ENCODE data around the gene DUSP28. TPM values are rescaled to one million over a fixed set of nuclear protein-coding genes. Genes with fewer than 3 reads are reported as not detected.

The DUSP28 gene
- total and polyA plus RNA-seq, 2 of the 13 experiments (the other 11 are each of a cell fraction or from before 2014, with no cell fraction given) = 5.2 to 8.6 TPM

DNA sequence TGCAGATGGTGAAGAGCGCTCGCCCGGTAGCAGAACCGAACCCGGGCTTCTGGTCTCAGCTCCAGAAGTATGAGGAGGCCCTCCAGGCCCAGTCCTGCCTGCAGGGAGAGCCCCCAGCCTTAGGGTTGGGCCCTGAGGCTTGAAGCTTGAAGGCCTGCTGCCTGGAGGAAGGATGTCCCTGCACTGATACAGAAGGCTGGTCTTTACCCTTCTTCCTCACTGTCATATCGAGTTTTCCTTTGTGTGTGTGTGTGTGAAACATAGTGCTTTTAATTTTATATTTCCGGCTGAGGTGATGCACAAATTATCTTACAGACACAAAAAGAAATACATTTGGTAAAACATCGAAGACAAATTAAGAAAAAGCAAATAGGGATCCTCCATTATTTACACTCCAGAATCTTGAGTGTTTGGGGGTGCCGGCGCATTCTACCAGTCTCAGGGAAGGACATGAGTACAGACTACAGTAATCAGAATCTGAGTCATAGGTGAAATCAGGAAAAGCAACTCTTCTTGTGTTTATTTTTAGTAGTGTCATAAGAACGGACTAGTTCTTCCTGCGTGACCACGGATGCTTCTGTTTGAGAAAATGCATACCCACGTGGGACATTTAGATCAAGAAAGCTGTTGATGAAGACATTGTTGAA lies 1.3 kb downstream of the DUSP28 start (continued):
- 0 out of 2 replicates have a peak, but pooled peaks have one; percentile 30 for TF ChIP-seq IRX3 (CRISPR knock-in tag; IDR thresholded peaks at IDR 0.05; ENCODE audit: borderline replicate concordance, low read depth)
- TF ChIP-seq XBP1 (CRISPR knock-in tag; IDR thresholded peaks at IDR 0.05) = 0 out of 2 replicates have a peak, but pooled peaks have one; percentile 44
- TF ChIP-seq TEAD3 (CRISPR knock-in tag; optimal IDR thresholded peaks at IDR 0.05; ENCODE audit: borderline replicate concordance) = peak; percentile 3
- no peak for TF ChIP-seq MAF1 (CRISPR knock-in tag; IDR thresholded peaks at IDR 0.05; ENCODE audit: borderline replicate concordance)
- TF ChIP-seq, protein P1, sequence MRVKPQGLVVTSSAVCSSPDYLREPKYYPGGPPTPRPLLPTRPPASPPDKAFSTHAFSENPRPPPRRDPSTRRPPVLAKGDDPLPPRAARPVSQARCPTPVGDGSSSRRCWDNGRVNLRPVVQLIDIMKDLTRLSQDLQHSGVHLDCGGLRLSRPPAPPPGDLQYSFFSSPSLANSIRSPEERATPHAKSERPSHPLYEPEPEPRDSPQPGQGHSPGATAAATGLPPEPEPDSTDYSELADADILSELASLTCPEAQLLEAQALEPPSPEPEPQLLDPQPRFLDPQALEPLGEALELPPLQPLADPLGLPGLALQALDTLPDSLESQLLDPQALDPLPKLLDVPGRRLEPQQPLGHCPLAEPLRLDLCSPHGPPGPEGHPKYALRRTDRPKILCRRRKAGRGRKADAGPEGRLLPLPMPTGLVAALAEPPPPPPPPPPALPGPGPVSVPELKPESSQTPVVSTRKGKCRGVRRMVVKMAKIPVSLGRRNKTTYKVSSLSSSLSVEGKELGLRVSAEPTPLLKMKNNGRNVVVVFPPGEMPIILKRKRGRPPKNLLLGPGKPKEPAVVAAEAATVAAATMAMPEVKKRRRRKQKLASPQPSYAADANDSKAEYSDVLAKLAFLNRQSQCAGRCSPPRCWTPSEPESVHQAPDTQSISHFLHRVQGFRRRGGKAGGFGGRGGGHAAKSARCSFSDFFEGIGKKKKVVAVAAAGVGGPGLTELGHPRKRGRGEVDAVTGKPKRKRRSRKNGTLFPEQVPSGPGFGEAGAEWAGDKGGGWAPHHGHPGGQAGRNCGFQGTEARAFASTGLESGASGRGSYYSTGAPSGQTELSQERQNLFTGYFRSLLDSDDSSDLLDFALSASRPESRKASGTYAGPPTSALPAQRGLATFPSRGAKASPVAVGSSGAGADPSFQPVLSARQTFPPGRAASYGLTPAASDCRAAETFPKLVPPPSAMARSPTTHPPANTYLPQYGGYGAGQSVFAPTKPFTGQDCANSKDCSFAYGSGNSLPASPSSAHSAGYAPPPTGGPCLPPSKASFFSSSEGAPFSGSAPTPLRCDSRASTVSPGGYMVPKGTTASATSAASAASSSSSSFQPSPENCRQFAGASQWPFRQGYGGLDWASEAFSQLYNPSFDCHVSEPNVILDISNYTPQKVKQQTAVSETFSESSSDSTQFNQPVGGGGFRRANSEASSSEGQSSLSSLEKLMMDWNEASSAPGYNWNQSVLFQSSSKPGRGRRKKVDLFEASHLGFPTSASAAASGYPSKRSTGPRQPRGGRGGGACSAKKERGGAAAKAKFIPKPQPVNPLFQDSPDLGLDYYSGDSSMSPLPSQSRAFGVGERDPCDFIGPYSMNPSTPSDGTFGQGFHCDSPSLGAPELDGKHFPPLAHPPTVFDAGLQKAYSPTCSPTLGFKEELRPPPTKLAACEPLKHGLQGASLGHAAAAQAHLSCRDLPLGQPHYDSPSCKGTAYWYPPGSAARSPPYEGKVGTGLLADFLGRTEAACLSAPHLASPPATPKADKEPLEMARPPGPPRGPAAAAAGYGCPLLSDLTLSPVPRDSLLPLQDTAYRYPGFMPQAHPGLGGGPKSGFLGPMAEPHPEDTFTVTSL (CRISPR knock-in tag; IDR thresholded peaks at IDR 0.05; ENCODE audit: borderline replicate concordance) = no peak
- TF ChIP-seq, protein P2, sequence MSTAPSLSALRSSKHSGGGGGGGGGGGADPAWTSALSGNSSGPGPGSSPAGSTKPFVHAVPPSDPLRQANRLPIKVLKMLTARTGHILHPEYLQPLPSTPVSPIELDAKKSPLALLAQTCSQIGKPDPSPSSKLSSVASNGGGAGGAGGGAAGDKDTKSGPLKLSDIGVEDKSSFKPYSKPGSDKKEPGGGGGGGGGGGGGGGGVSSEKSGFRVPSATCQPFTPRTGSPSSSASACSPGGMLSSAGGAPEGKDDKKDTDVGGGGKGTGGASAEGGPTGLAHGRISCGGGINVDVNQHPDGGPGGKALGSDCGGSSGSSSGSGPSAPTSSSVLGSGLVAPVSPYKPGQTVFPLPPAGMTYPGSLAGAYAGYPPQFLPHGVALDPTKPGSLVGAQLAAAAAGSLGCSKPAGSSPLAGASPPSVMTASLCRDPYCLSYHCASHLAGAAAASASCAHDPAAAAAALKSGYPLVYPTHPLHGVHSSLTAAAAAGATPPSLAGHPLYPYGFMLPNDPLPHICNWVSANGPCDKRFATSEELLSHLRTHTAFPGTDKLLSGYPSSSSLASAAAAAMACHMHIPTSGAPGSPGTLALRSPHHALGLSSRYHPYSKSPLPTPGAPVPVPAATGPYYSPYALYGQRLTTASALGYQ (CRISPR knock-in tag; IDR thresholded peaks at IDR 0.05) = no peak
- no peak for TF ChIP-seq GATAD1 (CRISPR knock-in tag; IDR thresholded peaks at IDR 0.05)
- TF ChIP-seq, protein P3, sequence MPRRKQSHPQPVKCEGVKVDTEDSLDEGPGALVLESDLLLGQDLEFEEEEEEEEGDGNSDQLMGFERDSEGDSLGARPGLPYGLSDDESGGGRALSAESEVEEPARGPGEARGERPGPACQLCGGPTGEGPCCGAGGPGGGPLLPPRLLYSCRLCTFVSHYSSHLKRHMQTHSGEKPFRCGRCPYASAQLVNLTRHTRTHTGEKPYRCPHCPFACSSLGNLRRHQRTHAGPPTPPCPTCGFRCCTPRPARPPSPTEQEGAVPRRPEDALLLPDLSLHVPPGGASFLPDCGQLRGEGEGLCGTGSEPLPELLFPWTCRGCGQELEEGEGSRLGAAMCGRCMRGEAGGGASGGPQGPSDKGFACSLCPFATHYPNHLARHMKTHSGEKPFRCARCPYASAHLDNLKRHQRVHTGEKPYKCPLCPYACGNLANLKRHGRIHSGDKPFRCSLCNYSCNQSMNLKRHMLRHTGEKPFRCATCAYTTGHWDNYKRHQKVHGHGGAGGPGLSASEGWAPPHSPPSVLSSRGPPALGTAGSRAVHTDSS (CRISPR knock-in tag; conservative IDR thresholded peaks at IDR 0.05) = no peak
- TF ChIP-seq, protein P4, sequence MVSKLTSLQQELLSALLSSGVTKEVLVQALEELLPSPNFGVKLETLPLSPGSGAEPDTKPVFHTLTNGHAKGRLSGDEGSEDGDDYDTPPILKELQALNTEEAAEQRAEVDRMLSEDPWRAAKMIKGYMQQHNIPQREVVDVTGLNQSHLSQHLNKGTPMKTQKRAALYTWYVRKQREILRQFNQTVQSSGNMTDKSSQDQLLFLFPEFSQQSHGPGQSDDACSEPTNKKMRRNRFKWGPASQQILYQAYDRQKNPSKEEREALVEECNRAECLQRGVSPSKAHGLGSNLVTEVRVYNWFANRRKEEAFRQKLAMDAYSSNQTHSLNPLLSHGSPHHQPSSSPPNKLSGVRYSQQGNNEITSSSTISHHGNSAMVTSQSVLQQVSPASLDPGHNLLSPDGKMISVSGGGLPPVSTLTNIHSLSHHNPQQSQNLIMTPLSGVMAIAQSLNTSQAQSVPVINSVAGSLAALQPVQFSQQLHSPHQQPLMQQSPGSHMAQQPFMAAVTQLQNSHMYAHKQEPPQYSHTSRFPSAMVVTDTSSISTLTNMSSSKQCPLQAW (CRISPR knock-in tag; IDR thresholded peaks at IDR 0.05) = no peak; the same call in 1 of the 2 replicates
- TF ChIP-seq CCDC6 (CRISPR knock-in tag; IDR thresholded peaks at IDR 0.05) = peak; percentile 22; the same call in 1 of the 2 replicates
- TF ChIP-seq ZNF264 (CRISPR knock-in tag; IDR thresholded peaks at IDR 0.05) = peak; percentile 63; the same call in 1 of the 2 replicates
